D721Med (cell line): ENCODE measurements around the gene RC3H1.

Source experiments
- DNase-seq: peaks from one replicate; pipeline ENCODE4 v3.0.0; 2011; ENCODE audit warnings: low spot score; ENCODE audit not compliant: insufficient read length
- FAIRE-seq: peaks from 2 replicates; lab custom pipeline; 2011; peaks lifted over from hg19 to GRCh38; lab: Jason Lieb, UNC
- TF ChIP-seq, protein P1 (sequence below): IDR thresholded peaks from 2 replicates; pipeline ENCODE4 v1.5.1; 2012; ENCODE audit warnings: mild to moderate bottlenecking, control low read depth; ENCODE audit not compliant: insufficient read depth; ENCODE audit errors: missing control alignments

RC3H1 gene

DNA sequence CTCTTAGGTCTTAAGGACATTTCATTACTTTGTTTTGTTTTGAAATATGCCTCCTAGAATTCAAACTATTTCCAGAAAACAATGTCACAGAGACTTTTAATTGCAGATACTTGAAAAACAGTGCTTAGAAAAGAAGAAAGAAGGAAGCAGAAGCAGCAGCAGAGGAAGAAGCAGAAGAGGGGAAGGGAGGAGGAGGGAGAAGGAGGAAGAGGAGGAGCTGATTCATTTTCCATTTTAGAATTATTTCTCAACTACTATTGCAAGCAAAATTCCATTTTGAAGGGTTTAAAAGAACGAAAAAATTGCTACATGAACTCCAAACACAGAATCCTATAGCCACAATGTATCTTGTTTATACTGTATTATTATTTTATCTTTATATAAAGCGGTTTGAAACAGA is 13.9 kb downstream of the RC3H1 start:
- FAIRE-seq (no peak), DNase-seq (no peak)
- TF ChIP-seq, protein P1, sequence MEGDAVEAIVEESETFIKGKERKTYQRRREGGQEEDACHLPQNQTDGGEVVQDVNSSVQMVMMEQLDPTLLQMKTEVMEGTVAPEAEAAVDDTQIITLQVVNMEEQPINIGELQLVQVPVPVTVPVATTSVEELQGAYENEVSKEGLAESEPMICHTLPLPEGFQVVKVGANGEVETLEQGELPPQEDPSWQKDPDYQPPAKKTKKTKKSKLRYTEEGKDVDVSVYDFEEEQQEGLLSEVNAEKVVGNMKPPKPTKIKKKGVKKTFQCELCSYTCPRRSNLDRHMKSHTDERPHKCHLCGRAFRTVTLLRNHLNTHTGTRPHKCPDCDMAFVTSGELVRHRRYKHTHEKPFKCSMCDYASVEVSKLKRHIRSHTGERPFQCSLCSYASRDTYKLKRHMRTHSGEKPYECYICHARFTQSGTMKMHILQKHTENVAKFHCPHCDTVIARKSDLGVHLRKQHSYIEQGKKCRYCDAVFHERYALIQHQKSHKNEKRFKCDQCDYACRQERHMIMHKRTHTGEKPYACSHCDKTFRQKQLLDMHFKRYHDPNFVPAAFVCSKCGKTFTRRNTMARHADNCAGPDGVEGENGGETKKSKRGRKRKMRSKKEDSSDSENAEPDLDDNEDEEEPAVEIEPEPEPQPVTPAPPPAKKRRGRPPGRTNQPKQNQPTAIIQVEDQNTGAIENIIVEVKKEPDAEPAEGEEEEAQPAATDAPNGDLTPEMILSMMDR = no peak

DNA sequence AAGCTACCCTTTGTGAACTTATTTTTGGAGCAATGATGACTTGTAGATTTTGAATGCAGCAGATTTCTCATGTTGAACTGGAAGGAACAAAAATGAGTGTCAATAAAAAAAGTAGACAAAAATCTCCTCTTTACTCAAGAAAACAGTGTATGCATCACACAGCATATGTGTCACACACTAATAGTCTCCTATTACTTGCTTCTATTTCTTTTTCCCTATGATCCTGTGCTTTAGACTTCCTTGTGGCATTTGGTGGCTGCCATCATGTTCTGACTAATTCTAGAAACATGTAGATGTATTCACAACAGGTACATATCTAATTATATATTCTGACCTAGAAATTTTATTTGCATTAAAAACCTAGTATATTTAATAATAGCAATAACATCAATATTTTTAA is 14.3 kb downstream of the RC3H1 start:
- no peak for DNase-seq
- TF ChIP-seq, protein P1 = no peak
- no peak for FAIRE-seq

DNA sequence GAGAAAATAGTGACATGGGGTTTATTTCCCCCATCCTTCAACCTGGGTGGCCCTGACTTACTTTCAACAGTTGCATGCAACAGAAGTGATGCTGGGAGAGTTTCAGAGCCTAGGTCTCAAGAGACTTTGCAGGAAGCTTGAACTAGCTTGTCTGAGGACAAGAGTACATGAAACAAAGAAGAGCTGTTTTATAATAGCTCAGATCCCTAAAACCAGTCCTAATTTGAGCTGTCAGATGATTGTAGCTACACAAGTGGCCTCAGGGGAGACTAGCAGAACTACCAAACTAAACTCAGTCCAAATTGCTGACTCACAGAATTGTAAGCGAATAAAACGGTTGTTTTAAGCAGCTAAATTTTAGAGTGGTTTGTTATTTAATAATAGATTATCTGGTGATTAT is 17.1 kb downstream of the RC3H1 start:
- no peak for FAIRE-seq
- DNase-seq = no peak
- TF ChIP-seq, protein P1 = no peak

DNA sequence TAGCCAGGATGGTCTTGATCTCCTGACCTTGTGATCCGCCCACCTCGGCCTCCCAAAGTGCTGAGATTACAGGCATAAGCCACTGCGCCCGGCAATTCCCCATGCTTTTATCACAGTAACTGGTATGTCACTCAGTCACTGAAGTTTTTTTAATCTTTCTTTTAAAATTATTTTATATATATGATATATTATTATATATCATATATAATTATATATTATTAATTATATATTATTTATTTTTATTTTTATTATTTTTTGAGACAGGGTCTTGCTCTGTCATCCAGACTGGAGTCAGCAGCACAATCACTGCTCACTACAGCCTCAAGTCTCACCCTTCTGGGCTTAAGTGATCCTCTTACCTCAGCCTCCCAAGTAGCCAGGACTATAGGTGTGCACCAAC is 18.3 kb downstream of the RC3H1 start:
- TF ChIP-seq, protein P1 = no peak
- no peak for FAIRE-seq

DNA sequence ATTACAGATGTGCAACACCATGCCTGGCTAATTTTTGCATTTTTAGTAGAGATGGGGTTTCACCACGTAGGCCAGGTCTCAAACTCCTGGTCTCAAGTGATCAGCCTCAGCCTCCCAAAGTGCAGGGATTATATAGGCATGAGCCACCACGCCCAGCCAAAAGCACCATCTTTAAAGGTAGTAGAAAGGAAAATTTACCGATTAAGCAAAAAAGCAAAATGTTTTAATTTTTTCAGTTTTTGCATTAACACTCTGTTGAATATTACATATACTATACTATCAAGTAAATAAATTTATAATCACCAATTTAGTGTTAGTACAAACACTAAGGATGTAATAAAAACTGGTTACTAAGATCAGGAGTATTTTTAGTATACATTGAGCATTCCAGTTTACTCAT is 20.6 kb downstream of the RC3H1 start:
- TF ChIP-seq, protein P1 = no peak
- no peak for DNase-seq
- FAIRE-seq = no peak

More for the DNA sequence above, 18.3 kb downstream of the RC3H1 start:
- no peak for DNase-seq

DNA sequence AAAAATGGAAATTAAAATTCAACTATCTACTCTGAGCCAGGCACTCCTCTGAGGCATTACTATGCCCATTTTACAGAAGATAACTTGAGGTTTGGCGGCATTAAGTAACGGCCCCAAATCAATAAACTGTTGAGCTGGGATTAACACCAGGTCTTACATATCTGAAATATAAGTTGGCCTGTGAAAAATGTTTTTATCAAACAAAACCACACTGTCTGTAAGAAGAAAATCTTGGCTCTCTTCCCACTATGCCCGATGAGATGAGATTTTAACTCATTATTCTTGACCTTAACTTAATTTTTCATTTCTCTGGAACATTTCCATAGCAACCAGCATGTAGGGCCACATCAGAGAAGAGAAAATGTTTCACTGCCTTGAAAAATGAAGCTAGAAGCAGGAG is 21.8 kb downstream of the RC3H1 start:
- TF ChIP-seq, protein P1 = no peak
- DNase-seq = no peak
- no peak for FAIRE-seq

DNA sequence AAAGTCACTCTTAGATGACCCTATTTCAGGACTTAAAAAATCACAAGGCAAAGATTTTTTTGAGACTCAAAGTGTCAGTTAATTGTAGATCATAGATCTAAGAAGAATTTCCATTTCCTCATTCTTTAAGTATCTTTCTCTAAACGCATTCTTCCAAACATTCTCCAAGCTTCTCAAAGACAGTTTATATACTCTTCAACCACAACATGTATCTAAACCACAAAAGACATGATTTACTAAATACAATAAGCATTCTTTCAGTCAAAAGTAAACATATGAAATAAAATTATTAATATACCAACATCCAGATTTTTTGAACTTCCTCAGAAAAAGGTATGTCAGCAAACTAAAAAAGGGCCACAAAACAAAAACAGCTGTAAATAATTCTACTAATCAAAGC is 24.4 kb downstream of the RC3H1 start:
- no peak for DNase-seq
- TF ChIP-seq, protein P1 = no peak
- FAIRE-seq = peak; percentile 70
